ENCODE data around the gene TAS1R3.

Gene TAS1R3

DNA sequence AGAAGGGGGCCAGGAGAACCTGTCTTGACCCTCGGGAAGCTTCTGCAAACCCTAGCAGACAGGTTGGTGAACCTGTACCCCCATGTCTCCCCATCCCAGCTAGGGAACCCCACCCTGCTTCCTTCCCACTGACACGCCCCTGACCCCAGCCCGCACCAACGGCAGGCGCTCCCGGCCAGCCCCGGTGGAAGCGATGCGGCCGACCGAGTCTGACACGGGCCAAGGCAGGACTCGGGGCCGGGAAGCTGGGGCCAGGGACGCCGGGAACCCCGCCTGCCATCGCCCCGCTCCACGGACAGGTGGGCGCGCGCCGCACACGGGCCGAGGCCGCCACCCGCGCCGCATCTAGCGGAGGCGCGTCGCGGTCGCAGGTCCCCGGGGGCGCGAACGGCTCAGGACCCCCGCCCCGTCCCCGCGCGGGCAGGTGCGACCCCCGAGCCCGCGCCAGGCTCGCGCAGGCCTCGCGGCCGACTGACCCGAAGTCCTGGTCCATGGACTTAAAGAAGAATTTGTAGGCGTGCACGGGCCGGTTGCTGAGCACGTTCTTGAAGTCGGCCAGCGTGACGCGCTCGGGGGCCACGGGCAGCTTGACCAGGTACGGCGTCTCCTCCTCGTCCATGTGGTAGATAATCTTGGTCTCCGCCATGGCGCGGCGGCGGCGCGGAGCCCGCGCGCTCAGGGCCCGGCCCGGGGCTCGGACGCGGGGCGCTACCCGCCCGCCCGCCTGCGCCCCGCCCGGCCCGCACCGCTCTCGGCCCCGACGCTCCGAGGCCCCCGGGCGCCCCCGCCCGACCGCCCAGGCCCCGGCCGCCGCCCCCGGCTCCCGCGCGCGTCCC is 17.6 kb downstream of the TAS1R3 start:
- H3K4me3 ChIP-seq (ENCODE audit: low read depth, low read length): peak overlapping the region; percentile 72
- no peak for DNase-seq (ENCODE audit: low read depth)

DNA sequence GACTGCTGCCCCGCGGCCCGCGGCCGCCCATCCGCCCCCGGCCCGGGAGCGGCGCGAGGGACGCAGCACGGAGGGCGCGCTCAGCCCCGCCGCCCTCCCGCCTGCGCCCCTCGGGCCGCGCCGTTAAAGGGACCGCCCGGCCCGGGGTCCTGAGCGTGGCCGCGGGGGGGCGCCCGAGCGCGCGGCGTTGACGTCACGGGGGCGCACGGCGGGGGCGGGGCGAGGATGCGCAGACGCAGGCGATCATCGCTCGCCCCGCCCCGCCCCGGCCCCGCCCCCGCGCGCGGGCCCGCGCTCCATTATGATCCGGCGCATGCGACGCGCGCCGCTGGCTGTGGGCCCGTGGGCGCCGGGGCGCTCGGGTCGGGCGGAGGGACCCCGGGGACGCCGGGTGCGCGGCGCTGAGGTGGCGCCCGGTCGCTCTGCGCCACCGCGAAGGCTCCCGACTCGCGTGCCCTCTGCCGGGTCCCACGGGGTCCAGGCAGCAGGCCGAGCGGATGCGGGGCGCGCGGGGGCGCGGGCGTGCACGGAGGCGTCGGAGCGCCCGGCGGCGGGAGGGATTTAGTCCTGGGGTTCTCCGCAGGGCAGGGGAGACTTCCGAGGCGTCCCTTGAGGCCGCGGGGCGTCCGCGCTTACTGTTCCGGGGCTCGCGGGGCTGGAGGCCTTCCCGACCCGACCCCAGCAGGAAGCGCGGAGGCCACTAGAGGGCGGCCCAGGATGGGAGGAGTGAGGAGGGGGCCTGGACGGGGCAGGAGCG is 18.4 kb downstream of the TAS1R3 start, which contains the start of gene DVL1:
Gene DVL1 (minus strand): TSS at position 163 of the 757 bp plus-strand sequence. CDS start 353 bp downstream, outside the sequence.
- DNase-seq (ENCODE audit: low read depth): no peak
- peak within 1 kb of the TSS; percentile 72 for H3K4me3 ChIP-seq (ENCODE audit: low read depth, low read length)

DNA sequence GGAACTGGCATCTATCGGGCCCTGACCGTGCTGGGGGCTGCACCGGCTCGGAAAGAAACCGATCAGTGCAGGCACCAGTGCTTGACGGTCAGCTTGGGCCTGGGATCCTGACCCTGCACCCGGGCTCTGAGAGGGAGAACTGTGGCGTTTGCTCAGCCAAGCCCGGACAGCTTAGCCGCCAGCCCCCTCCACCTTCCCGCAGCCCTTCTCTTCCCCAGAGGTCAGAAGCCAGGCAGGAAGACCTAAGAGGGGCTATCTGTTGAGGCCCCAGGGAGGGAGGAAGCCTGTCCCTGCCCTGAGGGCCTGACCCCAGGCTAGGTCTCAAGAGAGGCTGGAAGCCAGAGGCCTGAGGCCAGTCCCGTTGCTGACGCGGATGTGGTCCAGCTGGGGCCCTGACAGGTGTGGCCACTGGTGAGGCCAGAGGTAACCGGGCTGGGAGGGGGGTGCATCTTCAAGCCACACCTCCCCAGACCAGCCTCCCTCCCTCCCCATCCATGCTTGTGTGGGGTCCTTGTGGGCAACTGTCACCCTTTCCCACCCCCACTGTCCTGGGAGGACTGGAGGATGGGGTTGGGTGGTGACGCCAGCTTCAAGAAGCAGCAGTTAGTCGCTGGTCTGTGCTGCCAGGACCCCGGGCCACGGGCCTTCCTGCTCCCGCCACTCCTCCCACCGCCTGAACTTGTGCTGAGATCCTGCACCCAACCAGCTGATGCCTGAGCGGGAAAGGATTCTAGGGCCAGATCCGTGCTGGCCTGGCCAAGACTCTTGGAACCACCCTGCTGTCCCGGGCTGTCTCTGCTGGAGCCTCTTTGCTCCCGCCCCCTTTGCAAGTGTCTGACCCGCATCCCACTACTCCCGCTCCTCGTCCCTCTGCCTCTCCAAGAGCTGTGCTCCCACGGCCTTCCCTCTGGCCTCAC is 20.7 kb downstream of the TAS1R3 start:
- peak overlapping the region; percentile 7 for H3K4me3 ChIP-seq (ENCODE audit: low read depth, low read length)
- DNase-seq (ENCODE audit: low read depth): no peak

DNA sequence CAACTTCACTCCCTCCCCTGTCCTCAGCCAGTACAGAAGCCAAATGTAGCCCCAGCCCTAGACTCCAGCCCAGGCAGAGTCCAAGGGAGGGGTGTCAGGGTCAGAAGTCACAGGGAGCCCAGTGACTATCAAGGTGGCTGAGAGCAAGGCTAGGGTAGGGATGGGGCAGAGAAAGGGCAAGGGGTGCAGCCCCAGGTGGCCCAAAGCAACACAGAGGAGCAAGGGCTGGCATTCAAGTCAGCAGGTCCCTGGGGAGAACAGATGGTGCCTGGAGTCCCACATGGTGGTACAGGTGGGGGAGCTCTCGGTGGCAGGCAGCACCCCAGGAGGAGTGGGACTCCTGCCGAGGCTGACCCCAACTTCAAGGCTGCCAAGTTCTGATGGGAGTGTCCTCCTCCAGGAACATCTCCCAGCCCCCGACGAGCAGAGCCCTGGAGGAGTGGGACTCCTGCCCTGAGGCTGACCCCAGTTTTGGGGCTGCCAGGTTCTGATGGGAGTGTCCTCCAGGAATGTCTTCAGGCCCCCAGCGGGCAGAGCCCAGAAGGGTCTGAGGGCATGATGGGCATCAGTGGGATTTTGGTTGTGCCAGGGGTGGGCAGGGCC is 21.8 kb downstream of the TAS1R3 start:
- no peak overlapping the region for H3K4me3 ChIP-seq (ENCODE audit: low read depth, low read length)
- no peak for DNase-seq (ENCODE audit: low read depth)

DNA sequence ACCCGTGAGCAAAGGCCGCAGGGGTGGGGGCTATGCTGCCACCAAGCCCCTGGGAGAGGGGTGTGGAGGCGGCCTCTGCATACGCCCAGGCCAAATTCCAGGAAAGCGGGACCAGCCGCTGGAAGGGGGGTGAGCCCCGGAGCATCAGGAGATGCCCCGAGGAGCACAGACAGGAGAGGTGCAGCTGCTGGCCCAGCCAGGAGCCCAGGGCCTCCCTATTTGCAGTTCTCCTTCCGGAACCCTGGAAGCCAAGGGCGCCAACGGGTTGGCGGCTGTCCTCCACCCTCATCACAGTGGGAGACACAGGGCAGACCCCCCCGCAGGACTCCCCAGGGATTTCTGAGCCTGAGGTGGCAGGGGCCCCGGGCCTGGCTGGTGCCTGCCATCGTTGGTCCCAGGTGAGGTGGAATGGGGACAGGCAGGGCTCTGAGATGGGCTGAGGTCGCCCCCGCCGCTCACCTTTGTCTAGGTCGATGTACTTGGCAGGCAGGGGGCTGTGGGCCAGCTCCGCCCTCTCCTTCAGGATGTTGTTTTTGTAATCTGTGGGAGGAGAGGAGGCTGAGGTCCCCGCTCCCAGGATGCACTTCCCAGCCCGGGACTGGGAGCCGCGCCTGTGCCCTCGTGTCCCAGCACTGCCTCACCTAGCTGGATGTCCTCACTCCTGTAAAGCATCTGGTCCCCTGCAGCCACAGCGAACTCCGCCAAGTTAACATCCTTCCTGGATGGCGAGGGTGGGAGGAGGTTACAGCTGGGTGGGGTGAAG is 22.5 kb downstream of the TAS1R3 start:
- H3K4me3 ChIP-seq (ENCODE audit: low read depth, low read length): no peak overlapping the region

DNA sequence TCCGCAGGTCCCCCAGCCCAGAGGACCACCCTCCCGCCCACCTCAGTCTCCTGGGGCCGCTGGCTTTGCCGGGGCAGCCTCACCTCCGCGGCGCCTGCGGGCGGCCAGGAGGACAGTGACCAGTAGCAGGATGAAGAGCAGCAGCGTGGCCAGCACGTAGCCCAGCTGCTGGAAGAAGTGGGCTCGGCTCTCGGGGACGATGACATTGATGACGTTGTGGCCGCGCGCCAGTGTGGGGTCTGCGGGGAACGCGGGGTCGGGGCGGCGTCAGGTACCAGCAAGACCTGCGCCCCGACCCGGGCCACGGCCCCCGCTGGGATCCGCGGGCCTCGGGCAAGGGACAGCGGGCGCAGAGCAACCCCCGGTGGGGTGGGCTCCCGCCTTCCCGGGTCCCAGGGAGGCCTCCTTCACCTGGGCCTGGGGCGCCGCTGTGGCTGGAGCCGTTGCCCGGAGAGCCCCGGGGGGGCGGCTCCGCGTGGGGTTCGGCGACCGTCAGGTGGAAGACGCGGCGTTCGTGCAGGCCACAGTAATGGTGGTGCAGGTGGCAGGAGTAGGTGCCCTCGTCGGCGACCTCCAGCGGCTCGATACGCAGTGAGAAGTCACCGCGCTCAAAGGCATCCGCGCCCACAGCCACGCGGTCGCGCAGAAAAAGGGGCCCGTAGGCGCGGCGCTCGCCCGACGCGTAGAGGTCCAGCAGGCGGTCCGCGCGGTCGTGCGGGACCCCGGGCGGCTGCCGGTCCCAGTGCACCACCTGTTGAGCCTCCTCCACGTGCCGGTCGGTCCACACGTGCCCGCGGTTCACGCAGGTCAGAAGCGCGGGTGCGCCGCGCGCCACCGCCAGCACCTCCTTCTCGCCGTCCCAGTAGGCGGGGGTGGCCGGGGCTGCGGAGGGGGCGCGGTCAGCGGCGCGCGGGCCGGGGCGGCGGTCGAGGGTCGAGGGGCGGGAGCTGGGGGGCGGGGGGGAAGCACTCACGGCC is 23.5 kb downstream of the TAS1R3 start:
- no peak for DNase-seq (ENCODE audit: low read depth)
- no peak overlapping the region for H3K4me3 ChIP-seq (ENCODE audit: low read depth, low read length)

More for the DNA sequence above, 22.5 kb downstream of the TAS1R3 start:
- no peak for DNase-seq (ENCODE audit: low read depth)

DNA sequence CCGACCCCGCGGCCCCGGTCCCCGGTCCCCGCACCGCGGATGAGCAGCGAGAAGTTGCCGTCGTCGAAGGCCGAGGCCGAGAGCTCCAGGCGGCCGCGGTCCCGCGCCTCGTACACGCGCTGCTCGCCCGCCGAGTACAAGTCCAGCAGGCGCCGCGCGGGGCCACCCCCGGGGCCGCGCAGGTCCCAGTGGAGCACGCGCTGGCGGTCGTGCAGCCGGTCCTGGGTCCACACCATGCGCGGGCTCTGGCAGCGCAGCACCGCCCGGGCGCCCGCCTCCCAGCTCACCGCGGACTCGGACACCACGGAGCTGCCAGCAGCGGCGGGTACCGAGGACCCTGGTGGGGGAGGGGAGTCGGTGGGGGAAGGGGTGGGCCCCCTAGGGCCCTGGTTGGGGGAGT is 24.3 kb downstream of the TAS1R3 start:
- no peak for DNase-seq (ENCODE audit: low read depth)
- H3K4me3 ChIP-seq (ENCODE audit: low read depth, low read length): peak overlapping the region; percentile 80

DNA sequence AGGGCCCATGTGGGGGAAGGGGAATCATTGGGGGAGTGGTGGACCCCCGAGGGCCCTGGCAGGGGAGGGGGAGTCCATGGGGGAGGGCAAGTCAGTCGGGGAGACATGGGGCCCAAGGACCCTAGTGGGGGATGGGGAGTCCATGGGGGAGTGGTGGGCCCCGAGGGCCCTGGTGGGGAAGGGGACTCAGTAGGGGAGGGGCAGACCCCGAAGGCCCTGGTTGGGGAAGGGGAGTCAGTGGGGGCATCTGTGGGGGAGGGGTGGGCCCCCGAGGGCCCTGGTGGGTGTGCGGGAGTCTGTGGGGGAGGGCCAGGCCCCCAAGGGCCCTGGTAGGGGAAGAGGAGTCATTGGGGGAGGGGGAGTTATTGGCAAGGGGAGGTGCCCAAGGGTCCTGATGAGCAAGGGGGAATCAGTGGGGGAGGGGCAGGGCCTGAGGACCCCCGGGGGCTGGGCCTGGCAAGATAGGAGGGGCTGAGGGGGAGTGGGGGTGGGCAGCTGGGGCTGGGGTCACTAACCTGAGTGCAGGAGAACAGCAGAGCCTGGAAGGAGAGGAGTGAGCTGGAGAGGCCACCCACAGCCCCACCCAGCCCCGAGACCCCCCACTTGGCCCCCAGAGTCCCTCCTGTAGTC is 25.2 kb downstream of the TAS1R3 start:
- peak overlapping the region; percentile 80 for H3K4me3 ChIP-seq (ENCODE audit: low read depth, low read length)
- no peak for DNase-seq (ENCODE audit: low read depth)

DNA sequence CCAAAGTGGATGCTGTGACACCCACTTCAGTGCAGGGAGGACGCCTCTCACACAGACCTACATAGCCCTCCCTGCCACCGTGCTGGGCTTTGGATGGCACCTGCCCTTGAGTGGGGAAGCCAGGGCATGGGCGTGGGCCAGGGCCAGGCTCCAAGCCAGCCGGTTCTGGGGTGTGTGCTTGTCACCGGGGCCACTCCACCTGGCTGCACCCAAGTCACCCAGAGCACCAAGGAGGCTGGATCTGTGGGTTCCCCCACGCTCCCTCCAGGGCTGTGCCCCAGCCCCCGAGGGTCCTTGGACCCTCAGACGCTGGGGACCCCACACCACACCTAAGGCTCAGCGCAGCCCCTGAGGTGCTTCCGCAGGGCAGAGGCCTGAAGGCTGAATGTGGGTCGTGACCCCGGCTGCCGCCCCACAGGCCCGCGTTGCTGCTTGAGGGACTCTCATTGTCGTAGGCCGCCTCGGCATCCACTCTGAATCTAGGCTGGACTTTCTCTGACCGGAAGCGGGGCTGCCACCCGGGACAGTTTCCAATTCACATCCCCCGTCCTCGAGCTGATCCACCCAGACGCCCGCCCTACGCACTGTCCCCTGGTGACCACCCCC is 25.8 kb downstream of the TAS1R3 start:
- H3K4me3 ChIP-seq (ENCODE audit: low read depth, low read length): peak overlapping the region; percentile 80
- no peak for DNase-seq (ENCODE audit: low read depth)

DNA sequence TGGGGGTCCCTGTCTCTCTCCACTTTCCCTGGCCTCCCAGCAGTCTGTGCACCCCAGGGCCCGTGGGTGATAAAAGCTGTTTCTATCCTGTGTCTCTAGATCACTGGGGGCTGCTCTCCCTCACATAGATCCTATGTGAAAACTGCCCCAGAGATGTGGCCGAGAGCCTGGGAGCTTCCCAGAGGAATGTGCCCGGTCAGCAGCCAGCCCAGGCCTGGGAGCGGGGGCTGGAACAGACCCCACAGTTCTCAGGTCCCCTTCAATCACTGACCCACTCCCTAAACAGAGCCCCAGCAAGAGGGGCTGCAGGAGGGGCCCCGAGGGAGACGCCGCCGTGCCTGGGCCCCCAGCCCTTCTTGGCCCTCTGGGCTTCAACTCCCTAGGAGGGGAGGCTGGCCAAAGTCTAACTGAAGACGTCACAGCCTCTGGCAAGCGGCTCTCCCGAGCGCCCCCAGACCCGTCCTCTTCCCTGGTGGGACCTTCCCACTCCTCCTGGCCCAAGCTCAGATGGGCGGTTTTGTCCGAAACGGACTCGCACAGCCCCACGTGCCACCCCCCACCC is 26.9 kb downstream of the TAS1R3 start:
- peak overlapping the region; percentile 80 for H3K4me3 ChIP-seq (ENCODE audit: low read depth, low read length)
- no peak for DNase-seq (ENCODE audit: low read depth)

DNA sequence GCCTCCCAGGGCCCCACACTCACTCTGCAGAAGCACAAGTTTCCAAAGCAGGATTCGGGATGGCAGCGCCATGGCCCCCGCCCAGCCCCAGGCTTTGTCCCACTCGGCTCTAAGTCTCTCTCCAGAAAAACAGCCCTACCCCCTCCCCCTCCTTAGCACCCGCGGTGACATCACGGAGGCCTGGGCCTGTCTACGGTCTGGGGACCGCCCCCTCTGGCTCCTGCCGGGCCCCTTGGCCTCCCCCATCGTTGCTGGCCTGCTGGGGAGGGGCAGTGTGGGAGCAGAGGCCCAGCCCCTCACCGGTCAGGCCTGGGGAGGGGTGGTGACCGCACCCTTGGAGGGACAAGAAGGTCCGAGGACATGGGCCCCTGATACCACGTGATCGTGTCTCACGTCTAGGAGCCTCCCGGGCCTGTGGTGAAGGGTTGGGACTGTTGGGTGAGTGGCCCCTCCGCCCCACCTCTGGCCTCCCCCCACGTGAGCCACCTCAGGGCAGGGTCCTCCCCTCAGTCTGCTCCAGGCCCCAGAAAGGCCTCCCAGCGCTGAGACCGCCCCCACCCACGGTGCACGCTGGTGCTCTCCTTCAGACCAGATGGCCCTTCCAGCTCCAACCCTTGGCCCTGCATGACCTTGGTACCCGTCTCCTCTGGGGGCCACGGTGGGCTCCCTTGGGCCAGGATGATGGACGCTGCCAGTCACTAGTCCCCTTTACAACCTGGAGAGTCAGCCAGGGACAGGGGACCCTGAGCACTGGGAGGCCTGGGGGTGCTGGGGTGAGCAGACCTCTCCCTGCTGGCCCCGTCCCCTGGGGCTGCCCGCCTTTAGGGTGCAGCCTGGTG is 27.6 kb downstream of the TAS1R3 start, which contains the start of gene MXRA8:
Gene MXRA8 (minus strand): TSS at position 123 of the 839 bp plus-strand sequence. CDS start 51 bp downstream, at position 72.
- H3K4me3 ChIP-seq (ENCODE audit: low read depth, low read length): peak within 1 kb of the TSS; percentile 80
- peak; percentile 41 for DNase-seq (ENCODE audit: low read depth)

DNA sequence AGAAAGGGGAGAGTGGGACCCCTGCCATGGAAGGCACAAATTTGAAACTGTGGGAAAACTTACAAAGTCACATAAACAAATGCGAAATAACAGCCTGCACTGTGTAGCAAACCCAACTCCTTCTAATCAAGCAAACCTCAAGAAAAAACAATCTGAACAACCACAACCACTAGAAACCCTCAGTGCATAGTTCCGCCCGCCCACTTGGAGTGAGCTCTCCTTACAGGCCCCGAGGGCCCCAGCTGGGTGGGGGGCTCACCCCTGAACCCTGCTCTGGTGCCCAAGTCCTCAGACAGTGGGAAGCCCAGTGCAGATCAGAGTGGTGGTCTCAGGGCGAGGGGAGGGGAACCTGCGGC is 28.2 kb downstream of the TAS1R3 start:
- no peak for DNase-seq (ENCODE audit: low read depth)
- peak overlapping the region; percentile 80 for H3K4me3 ChIP-seq (ENCODE audit: low read depth, low read length)

DNA sequence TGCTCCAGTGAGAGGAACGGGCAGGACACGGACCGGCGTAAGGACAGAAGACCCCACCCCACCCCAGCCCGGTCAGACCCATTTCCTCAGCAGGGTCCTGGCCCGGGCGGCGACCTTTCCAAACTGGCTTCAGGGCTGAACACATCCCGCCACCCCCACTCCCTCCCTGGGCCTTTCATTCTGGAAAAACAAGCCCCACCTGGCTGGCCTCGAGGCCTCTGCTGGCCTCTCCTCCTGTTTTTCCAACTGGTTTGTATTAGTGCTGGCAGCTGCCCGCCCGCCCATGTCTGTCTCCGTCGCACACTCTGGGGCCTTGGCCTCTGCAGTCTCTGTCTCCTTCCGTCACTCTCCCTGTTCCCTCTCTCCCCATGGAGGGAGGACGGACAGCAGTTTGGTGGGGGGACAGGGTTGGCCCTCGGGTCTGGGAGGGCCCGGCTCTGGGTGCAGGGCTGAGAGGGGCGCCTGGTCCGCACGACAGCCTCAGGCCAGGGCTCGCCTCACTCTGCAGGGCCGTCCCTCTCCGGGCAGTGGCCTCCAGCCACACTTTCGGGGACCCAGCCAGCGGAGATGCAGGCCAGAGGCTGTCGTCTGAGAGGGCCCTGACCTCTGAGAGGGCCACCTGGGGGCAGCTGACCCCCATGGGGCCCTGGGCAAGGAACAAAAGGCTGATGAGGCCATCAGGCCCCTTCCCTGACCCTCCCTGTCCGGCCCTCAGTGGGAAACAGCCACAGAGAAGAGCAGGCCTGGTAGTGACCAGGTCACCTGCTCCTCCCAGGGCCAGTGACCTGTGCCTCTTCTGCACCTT is 28.8 kb downstream of the TAS1R3 start:
- no peak for DNase-seq (ENCODE audit: low read depth)
- no peak overlapping the region for H3K4me3 ChIP-seq (ENCODE audit: low read depth, low read length)

DNA sequence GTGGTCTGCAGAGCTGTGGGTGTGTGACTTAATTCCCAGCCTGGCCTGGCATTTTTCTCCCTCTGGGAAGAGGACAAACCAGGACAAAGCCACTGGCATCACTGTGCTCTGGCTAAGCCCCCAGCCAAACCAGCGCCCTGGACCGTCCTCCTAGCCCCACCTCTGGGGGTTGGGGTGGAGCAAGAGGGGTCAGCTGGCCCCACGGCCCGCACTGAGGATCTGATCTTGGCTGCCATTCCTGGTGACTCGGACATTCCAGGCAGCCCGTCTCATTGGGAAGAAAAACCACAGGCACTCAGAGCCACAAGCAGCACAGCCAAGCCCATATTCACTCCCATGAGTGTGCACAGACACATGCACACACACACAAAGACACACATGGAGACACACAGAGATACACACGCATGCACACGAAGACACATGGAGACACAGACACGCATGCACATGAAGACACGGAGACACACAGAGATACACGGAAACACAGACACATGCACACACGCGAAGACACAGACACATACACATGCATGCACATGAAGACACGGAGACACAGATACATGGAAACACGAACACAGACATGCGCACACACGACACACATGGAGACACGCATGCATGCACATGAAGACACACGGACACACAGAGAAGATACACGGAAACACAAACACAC is 29.6 kb downstream of the TAS1R3 start:
- peak; percentile 68 for DNase-seq (ENCODE audit: low read depth)
- H3K4me3 ChIP-seq (ENCODE audit: low read depth, low read length): no peak overlapping the region
